K562 (cell line): ENCODE measurements around the gene BCL3. TPM values are rescaled to one million over a fixed set of nuclear protein-coding genes. Genes with fewer than 3 reads are reported as not detected.

ENCODE experiments used
- CCNT2 ChIP-seq: IDR thresholded peaks from 2 replicates; pipeline ENCODE4 v1.6.1; 2011; ENCODE audit warnings: borderline replicate concordance, low read depth, mild to moderate bottlenecking, moderate library complexity, mixed read lengths, low read length; ENCODE audit not compliant: insufficient read length; ENCODE audit errors: extremely low read depth
- CEBPG ChIP-seq, 3 experiments: fragments of 200-800 bp in 1 of 3; sonication (Bioruptor generic) in 1 of 3; sonication (generic) in 1 of 3; formaldehyde crosslinking in 1 of 3; IDR thresholded peaks in 2 of 3; conservative IDR thresholded peaks in 1 of 3; 2 replicates each; pipeline versions ENCODE4 v1.6.1 to v1.8.0; 2016 to 2022; ENCODE audit warnings: missing compliant biosample characterization in 2 of 3, missing genetic modification characterization in 2 of 3, mild to moderate bottlenecking in 1 of 3, missing genetic modification reagents in 1 of 3
- DIDO1 ChIP-seq: fragments of 450-650 bp; IDR thresholded peaks from 2 replicates; pipeline ENCODE4 v1.6.1; 2016; ENCODE audit warnings: low read depth, missing biosample characterization, missing genetic modification characterization
- E4F1 ChIP-seq: fragments of 250-450 bp; sonication (Bioruptor Pico); IDR thresholded peaks from 2 replicates; pipeline ENCODE4 v1.5.0; 2021; ENCODE audit warnings: mild to moderate bottlenecking, borderline replicate concordance
- EZH2 ChIP-seq: IDR thresholded peaks from 2 replicates; pipeline ENCODE4 v1.6.1; 2012; ENCODE audit warnings: low read depth, mild to moderate bottlenecking, inconsistent platforms, low read length, borderline replicate concordance
- GABPB2 ChIP-seq: fragments of 250-450 bp; sonication (Bioruptor Pico); conservative IDR thresholded peaks from 2 replicates; pipeline ENCODE4 v1.5.1; 2021; ENCODE audit warnings: mild to moderate bottlenecking
- GTF3C2 ChIP-seq: IDR thresholded peaks from 3 replicates; pipeline ENCODE4 v1.6.1; 2011; ENCODE audit warnings: borderline replicate concordance, mild to moderate bottlenecking, moderate library complexity; ENCODE audit not compliant: insufficient read length; ENCODE audit errors: extremely low read depth
- KLF1 ChIP-seq: fragments of 450-650 bp; IDR thresholded peaks from 2 replicates; pipeline ENCODE4 v1.6.1; 2016; ENCODE audit warnings: missing genetic modification characterization, missing compliant biosample characterization
- MED1 ChIP-seq: sonication (generic); formaldehyde crosslinking; IDR thresholded peaks from 2 replicates; pipeline ENCODE4 v1.8.1; 2023; ENCODE audit warnings: missing genetic modification reagents, borderline replicate concordance
- MEF2D ChIP-seq: conservative IDR thresholded peaks from 2 replicates; pipeline ENCODE4 v1.6.1; 2016; ENCODE audit warnings: low read depth, missing genetic modification characterization, missing compliant biosample characterization
- OTX1 ChIP-seq: fragments of 450-650 bp; formaldehyde crosslinking; IDR thresholded peaks from 2 replicates; pipeline ENCODE4 v1.4.0; 2022; ENCODE audit warnings: mild to moderate bottlenecking
- PHF8 ChIP-seq: fragments of 200-600 bp; sonication (generic); IDR thresholded peaks from 2 replicates; pipeline ENCODE4 v1.6.1; 2012; ENCODE audit warnings: mixed run types, mild to moderate bottlenecking, inconsistent platforms, low read length, moderate library complexity, borderline replicate concordance
- POLR3G ChIP-seq: IDR thresholded peaks from 2 replicates; pipeline ENCODE4 v1.6.1; 2011; ENCODE audit not compliant: insufficient read length, insufficient replicate concordance; ENCODE audit errors: extremely low read depth
- TEAD2 ChIP-seq: fragments of 450-650 bp; IDR thresholded peaks from 2 replicates; pipeline ENCODE4 v1.6.1; 2016; ENCODE audit warnings: missing genetic modification characterization, control low read depth, missing compliant biosample characterization
- YBX1 ChIP-seq: fragments of 450-650 bp; IDR thresholded peaks from 2 replicates; pipeline ENCODE4 v1.7.1; 2016; ENCODE audit warnings: mild to moderate bottlenecking
- polyA plus RNA-seq, 8 experiments: library from polyadenylated mRNA; depleted of rRNA in 4 of 8; stranded (reverse) in 5 of 8; unstranded in 3 of 8; fragments of >200 nt; fragmentation: Nextera tagmentation in 2 of 8; fragmentation: Illumina TruSeq in 1 of 8; extraction: Ambion mirVana in 2 of 8; extraction: Trizol in 1 of 8; gene quantifications; 2 replicates each; pipeline versions ENCODE4 v1.2.1 to v1.2.3, GENCODE V29; 2011 to 2014; ENCODE audit warnings: inconsistent platforms in 1 of 8, missing spikeins in 1 of 8
- total RNA-seq, 7 experiments: library from RNA; depleted of rRNA in 6 of 7; stranded (reverse); fragments of >200 nt in 6 of 7; fragmentation: Illumina TruSeq in 2 of 7; extraction: Trizol in 2 of 7; gene quantifications; 2 replicates each; pipeline versions ENCODE4 v1.2.1 to v1.2.3, GENCODE V29; 2011 to 2021; ENCODE audit warnings: low replicate concordance in 1 of 7
- TF ChIP-seq, protein P1 (sequence below), 2 experiments: fragments of 450-650 bp in 1 of 2; sonication (generic) in 1 of 2; formaldehyde crosslinking in 1 of 2; IDR thresholded peaks in 1 of 2; conservative IDR thresholded peaks in 1 of 2; 2 replicates each; pipeline versions ENCODE4 v1.6.1 to v1.8.1; 2016 to 2023; ENCODE audit warnings: mild to moderate bottlenecking in 2 of 2, moderate library complexity in 2 of 2, inconsistent platforms in 1 of 2, missing genetic modification reagents in 1 of 2
- TF ChIP-seq, protein P2 (sequence below), 2 experiments: IDR thresholded peaks; 2 replicates each; pipeline ENCODE4 v1.6.1; 2011; ENCODE audit warnings: borderline replicate concordance in 1 of 2, control low read depth in 1 of 2, low read depth in 1 of 2, low read length in 1 of 2, mild to moderate bottlenecking in 1 of 2, mixed read lengths in 1 of 2, moderate library complexity in 1 of 2; ENCODE audit not compliant: insufficient read depth in 1 of 2, insufficient read length in 1 of 2, poor library complexity in 1 of 2, severe bottlenecking in 1 of 2; ENCODE audit errors: extremely low read depth in 1 of 2

Gene BCL3
- total and polyA plus RNA-seq, 9 of the 15 experiments (the other 6 are each of a cell fraction or from before 2014, with no cell fraction given): 0.03 to 2.4 (median 0.50) TPM; not detected in 1

DNA sequence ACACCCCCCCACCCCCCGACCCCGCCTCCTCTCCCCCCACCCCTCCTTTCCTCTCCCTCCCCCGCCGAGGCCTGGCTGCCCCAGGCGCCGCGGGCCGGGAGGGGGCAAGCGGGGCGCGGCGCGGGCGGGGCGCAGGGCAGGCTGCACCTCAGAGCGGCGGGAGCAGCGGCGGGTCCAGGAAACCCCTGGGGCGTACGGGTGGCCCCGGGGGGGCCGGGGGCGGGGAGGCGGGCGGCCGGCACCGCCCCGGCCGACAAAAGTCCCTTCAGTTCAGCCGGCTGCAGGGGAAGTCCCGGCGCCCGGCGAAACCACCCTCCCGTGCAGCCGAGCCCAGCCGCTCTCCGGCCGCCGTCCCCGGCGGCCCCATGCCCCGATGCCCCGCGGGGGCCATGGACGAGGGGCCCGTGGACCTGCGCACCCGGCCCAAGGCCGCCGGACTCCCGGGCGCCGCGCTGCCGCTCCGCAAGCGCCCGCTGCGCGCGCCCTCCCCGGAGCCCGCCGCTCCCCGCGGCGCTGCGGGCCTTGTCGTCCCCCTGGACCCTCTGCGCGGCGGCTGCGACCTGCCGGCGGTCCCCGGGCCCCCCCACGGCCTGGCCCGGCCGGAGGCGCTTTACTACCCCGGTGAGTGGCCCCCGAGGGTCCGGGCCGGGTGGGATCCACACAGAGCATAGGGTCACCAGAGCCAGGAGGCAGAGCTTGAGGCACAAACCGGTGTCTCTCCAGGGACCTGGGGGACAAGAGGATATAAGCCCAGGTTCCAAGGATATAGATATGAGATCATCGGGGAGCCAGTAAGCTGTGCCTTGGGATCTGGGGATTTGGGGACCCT is at the start of gene BCL3 (continued):
- TF ChIP-seq, protein P1, sequence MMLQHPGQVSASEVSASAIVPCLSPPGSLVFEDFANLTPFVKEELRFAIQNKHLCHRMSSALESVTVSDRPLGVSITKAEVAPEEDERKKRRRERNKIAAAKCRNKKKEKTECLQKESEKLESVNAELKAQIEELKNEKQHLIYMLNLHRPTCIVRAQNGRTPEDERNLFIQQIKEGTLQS (IDR thresholded peaks at IDR 0.05): 0 out of 2 replicates have a peak, but pooled peaks have one; percentile 6
- TF ChIP-seq, protein P1 (CRISPR knock-in tag; conservative IDR thresholded peaks at IDR 0.05): no peak
- TF ChIP-seq E4F1 (CRISPR knock-in tag): no peak
- peak; percentile 55; the same call in 1 of the 2 replicates for TF ChIP-seq PHF8
- TF ChIP-seq MED1 (CRISPR knock-in tag): no peak
- TF ChIP-seq DIDO1 (tag): no peak
- no peak for TF ChIP-seq GABPB2
- no peak for TF ChIP-seq OTX1 (CRISPR knock-in tag)
- no peak for TF ChIP-seq TEAD2 (tag)
- no peak for TF ChIP-seq KLF1
- no peak for TF ChIP-seq YBX1
- peak; percentile 47 for TF ChIP-seq CCNT2
- no peak for TF ChIP-seq GTF3C2
- no peak for TF ChIP-seq MEF2D (tag)
- no peak for TF ChIP-seq POLR3G
- no peak for TF ChIP-seq EZH2
- TF ChIP-seq, protein P2, sequence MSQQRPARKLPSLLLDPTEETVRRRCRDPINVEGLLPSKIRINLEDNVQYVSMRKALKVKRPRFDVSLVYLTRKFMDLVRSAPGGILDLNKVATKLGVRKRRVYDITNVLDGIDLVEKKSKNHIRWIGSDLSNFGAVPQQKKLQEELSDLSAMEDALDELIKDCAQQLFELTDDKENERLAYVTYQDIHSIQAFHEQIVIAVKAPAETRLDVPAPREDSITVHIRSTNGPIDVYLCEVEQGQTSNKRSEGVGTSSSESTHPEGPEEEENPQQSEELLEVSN (IDR thresholded peaks at IDR 0.05; ENCODE audit: borderline replicate concordance in 1 of 2, extremely low read depth in 1 of 2, insufficient read depth in 1 of 2, insufficient read length in 1 of 2, low read depth in 1 of 2, low read length in 1 of 2, poor library complexity in 1 of 2, severe bottlenecking in 1 of 2): peak in 1 of 2 experiments; percentile 17
- TF ChIP-seq CEBPG (CRISPR knock-in tag; IDR thresholded peaks at IDR 0.05): no peak
- no peak for TF ChIP-seq CEBPG (tag; conservative IDR thresholded peaks at IDR 0.05 in 1 of 2, IDR thresholded peaks at IDR 0.05 in 1 of 2)
